Heart right ventricle (tissue), 16 donors: ENCODE results near the gene OLIG1. TPM values are rescaled to one million over a fixed set of nuclear protein-coding genes. Genes with fewer than 3 reads are reported as not detected.

Source experiments
- ATAC-seq, 8 donors: fragments of 200-7000 bp; cut with Tn5 transposase; one replicate each; pipeline ENCODE4 v1.9.1; 2020; ENCODE audit warnings: mild to moderate bottlenecking in 8 of 8, moderate library complexity in 8 of 8, moderate number of reproducible peaks in 1 of 8
- DNase-seq, 2 donors: peaks; one replicate each; pipeline ENCODE4 v3.0.0-alpha.2; 2020
- H3K27ac ChIP-seq, 10 donors: fragments of 200-600 bp; sonication (generic) in 2 of 10; one replicate each; pipeline versions ENCODE4 v1.5.0 to v1.8.0; 2020 to 2022; ENCODE audit warnings: mild to moderate bottlenecking in 3 of 10
- H3K27me3 ChIP-seq, 7 donors: fragments of 200-600 bp; one replicate each; pipeline ENCODE4 v1.8.0; 2021 to 2022; ENCODE audit warnings: mild to moderate bottlenecking in 2 of 7
- H3K36me3 ChIP-seq, 9 donors: fragments of 200-600 bp; sonication (generic) in 1 of 9; one replicate each; pipeline versions ENCODE4 v1.5.0 to v1.8.0; 2020 to 2022; ENCODE audit warnings: mild to moderate bottlenecking in 2 of 9
- H3K4me1 ChIP-seq, 9 donors: fragments of 200-600 bp; sonication (generic) in 1 of 9; one replicate each; pipeline versions ENCODE4 v1.5.0 to v1.8.0; 2020 to 2022; ENCODE audit warnings: mild to moderate bottlenecking in 4 of 9
- H3K4me3 ChIP-seq, 10 donors: fragments of 200-600 bp; sonication (generic) in 2 of 10; one replicate each; pipeline versions ENCODE4 v1.5.0 to v1.8.0; 2020 to 2022; ENCODE audit warnings: mild to moderate bottlenecking in 7 of 10, moderate library complexity in 2 of 10
- H3K9me3 ChIP-seq, 11 donors: fragments of 200-600 bp in 10 of 11; sonication (generic) in 2 of 11; one replicate each; pipeline versions ENCODE4 v1.5.0 to v1.8.0; 2013 to 2022; ENCODE audit warnings: mild to moderate bottlenecking in 2 of 11, control low read depth in 1 of 11, moderate library complexity in 1 of 11
- CTCF ChIP-seq, 9 donors: fragments of 200-600 bp; sonication (generic) in 2 of 9; IDR thresholded peaks; one replicate each; pipeline versions ENCODE4 v1.5.0 to v1.8.0; 2021 to 2022; ENCODE audit warnings: antibody characterized with exemption in 9 of 9, mild to moderate bottlenecking in 5 of 9, moderate library complexity in 1 of 9
- WGBS, 2 donors: extraction: QIAGEN DNeasy Blood & Tissue Kit; methylation state at CpG; one replicate each; pipeline ENCODE4 v1.1.7; 2013; ENCODE audit warnings: inconsistent platforms in 1 of 2; 5-methylcytosine and 5-hydroxymethylcytosine counted together
- intact Hi-C, 10 donors: fragments of 100-400 bp; cut with DNase I; formaldehyde crosslinking; loops; one replicate each; pipeline versions ENCODE4 v1.11.1 to v1.14.2; 2022
- long read RNA-seq, 3 donors: library from polyadenylated mRNA; unstranded; transcript quantifications; one replicate each; pipeline ENCODE4 v2.0.0, GENCODE V29; 2020 to 2021
- polyA plus RNA-seq, 2 donors: library from polyadenylated mRNA; stranded (reverse); fragments of 200-250 nt; gene quantifications; one replicate each; pipeline ENCODE4 v1.2.3, GENCODE V29; 2013
- total RNA-seq, 10 donors: library from RNA; stranded (reverse); fragmentation: NEBNext Ultra II Directional in 3 of 10; extraction: Animal tissue kit (Norgen Biotek cat#: 25700) in 3 of 10; gene quantifications; one replicate each; pipeline versions ENCODE4 v1.2.1 to v1.2.4, GENCODE V29; 2021 to 2023
- donor health status: Arrhythmogenic right ventricular cardiomyopathy.
- donor health status: ischemic (EF 13 %, LVEDD 7.1; RV severe dilation, severe dysfunction).
- donor health status: healthy with polysubstance abuse.
- donor health status: DM: no; HTN: yes; CAD: no.
- donor health status: DM: no; HTN: no; CAD: no.
- donor health status: ischemic (EF 25% LVEDD 6.9; RV normal size, moderate dysfunction).
- donor health status: ischemic (EF 25% LVEDD 5.7; RV mildly dilated, moderate dysfunction).
- donor health status: healthy.
- donor health status: DM: yes; HTN: yes; CAD: no.
- donor health status: Ischemic cardiomyopathy.
- donor health status: ischemic (EF 35%, LVEDD 5.7; RV mildly dilated, moderate dysfunction).
- donor health status: nonischemic (EF 11% LVEDD 7.7; RV severe dilation, severe dysfunction).
- donor health status: DM: yes; HTN: yes; CAD: no.
- donor health status: PGD.
- donor health status: ischemic (EF 29% LVEDD 5.4; RV normal size, mild dysfunction).
- donor health status: nonischemic (EF 23%, LVEDD 6.1; RV moderate dilation, normal function).

The OLIG1 gene
- total RNA-seq = under 1 TPM in 4 of 10 donors, not detected in 6; 0.09 to 0.49 (median 0.12) TPM
- not detected for polyA plus RNA-seq
- long read RNA-seq, donor 1, partial matches to known transcripts = 0 of 1 reads
- long read RNA-seq, donor 1, other reads (novel, unspliced or antisense) = 0 of 1 reads
- long read RNA-seq, donor 2 = 0 reads
- long read RNA-seq, donor 3 = 0 reads

- 1% methylated on average over 68 to 82 of the region's 82 CpGs for WGBS, 2 donors
- no peak for TF ChIP-seq CTCF (IDR thresholded peaks at IDR 0.05)
- Histone ChIP-seq H3K4me3 (peak within 1 kb of the TSS; percentile 6 to 56 (median 46)), H3K4me1 (peaks cover 4 to 44% (median 15%) of the 10 kb centered on the region in 9 donors), H3K9me3 (peaks cover 0 to 10% (median 0%) of the 10 kb centered on the region in 11 donors), H3K36me3 (no peaks in the 10 kb centered on the region), H3K27ac (peak within 1 kb of the TSS in 1 of 10 donors; percentile 44), H3K27me3 (peaks cover 19 to 100% (median 97%) of the 10 kb centered on the region in 7 donors)
- intact Hi-C loops = no loop called here
- DNase-seq = peak in 1 of 2 donors; percentile 58
- peak; percentile 61 to 91 (median 84) for ATAC-seq
Observed at GRCh38 chr21:33069994-33070743, at the start of gene OLIG1. Gene OLIG1, plus strand, starts transcription at chr21:33070141. Its CDS starts 106 bp downstream, at chr21:33070247.

GRCh38 chr21:33020558-33021100 is 49.3 kb upstream of the OLIG1 start:
- intact Hi-C loops = no loop called here
- H3K27me3 ChIP-seq = peaks cover 22 to 100% (median 99%) of the 10 kb centered on the region in 7 donors
- peaks cover 2 to 48% (median 26%) of the 10 kb centered on the region in 9 donors for H3K4me1 ChIP-seq
- no peaks in the 10 kb centered on the region for H3K9me3 ChIP-seq
- no peak for TF ChIP-seq CTCF (IDR thresholded peaks at IDR 0.05)
- ATAC-seq = no peak
- DNase-seq = no peak
- H3K36me3 ChIP-seq = no peaks in the 10 kb centered on the region
- WGBS, 2 donors = 2 to 3% methylated on average over 16 of the region's 16 CpGs
- H3K27ac ChIP-seq = no peak overlapping the region
- peak overlapping the region in 1 of 10 donors; percentile 11 for H3K4me3 ChIP-seq

GRCh38 chr21:33021150-33021549 is 48.8 kb upstream of the OLIG1 start:
- peaks cover 26 to 100% (median 99%) of the 10 kb centered on the region in 7 donors for H3K27me3 ChIP-seq
- H3K4me3 ChIP-seq = no peak overlapping the region
- 12 to 16% methylated on average over 11 of the region's 11 CpGs for WGBS, 2 donors
- ATAC-seq (no peak), DNase-seq (no peak)
- no peak overlapping the region for H3K27ac ChIP-seq
- TF ChIP-seq CTCF (IDR thresholded peaks at IDR 0.05) = no peak
- peaks cover 2 to 53% (median 29%) of the 10 kb centered on the region in 9 donors for H3K4me1 ChIP-seq
- H3K9me3 ChIP-seq = no peaks in the 10 kb centered on the region
- no peaks in the 10 kb centered on the region for H3K36me3 ChIP-seq
- intact Hi-C loops = no loop called here

GRCh38 chr21:33021667-33022066 is 48.3 kb upstream of the OLIG1 start:
- H3K27ac ChIP-seq = no peak overlapping the region
- WGBS, 2 donors = 6 to 8% methylated on average over 4 of the region's 4 CpGs
- H3K9me3 ChIP-seq = no peaks in the 10 kb centered on the region
- H3K4me3 ChIP-seq = no peak overlapping the region
- ATAC-seq (no peak), DNase-seq (no peak)
- peaks cover 0 to under 1% (median 0%) of the 10 kb centered on the region in 9 donors for H3K36me3 ChIP-seq
- TF ChIP-seq CTCF (IDR thresholded peaks at IDR 0.05) = no peak
- H3K27me3 ChIP-seq = peaks cover 28 to 100% (median 99%) of the 10 kb centered on the region in 7 donors
- peaks cover 2 to 58% (median 33%) of the 10 kb centered on the region in 9 donors for H3K4me1 ChIP-seq
- intact Hi-C loops = no loop called here
